HepG2 (cell line): ENCODE measurements around the gene PLEKHO1. TPM values are rescaled to one million over a fixed set of nuclear protein-coding genes. Genes with fewer than 3 reads are reported as not detected.

Experiments used
- ATAC-seq: fragments of 200-7000 bp; cut with Tn5 transposase; 3 replicates; pipeline ENCODE4 v1.9.1; 2020; ENCODE audit warnings: mild to moderate bottlenecking, moderate library complexity
- BruUV-seq: library from RNA; stranded (reverse); fragments of 400-500 nt; replicated peaks from 2 replicates; lab custom pipeline; 2021; lab: Mats Ljungman, UMichigan
- CTCF ChIA-PET: fragments of 300-600 bp; formaldehyde crosslinking; extraction: SDS; loops from one replicate; lab custom pipeline; 2021; ENCODE audit warnings: low total read pairs, inconsistent platforms, low intra/inter-chr PET ratio; lab: Yijun Ruan, JAX
- POLR2A ChIA-PET: fragments of 350-600 bp; sonication (Branson Sonifier 250); formaldehyde crosslinking; loops from one replicate; lab custom pipeline; 2020; ENCODE audit warnings: antibody characterized with exemption, inconsistent platforms; lab: Yijun Ruan, JAX
- DNase-seq: peaks from one replicate; pipeline ENCODE4 v3.0.0-alpha.2; 2015; ENCODE audit warnings: low spot score
- FAIRE-seq: peaks from 3 replicates; lab custom pipeline; 2011; peaks lifted over from hg19 to GRCh38; lab: Jason Lieb, UNC
- H2AFZ ChIP-seq: one replicate; pipeline ENCODE4 v1.6.1; 2011; ENCODE audit warnings: low read length, inconsistent platforms
- H3K27ac ChIP-seq: fragments of 300-600 bp; 3 replicates; pipeline ENCODE4 v1.8.0; 2011; ENCODE audit warnings: mixed run types, mild to moderate bottlenecking, mixed read lengths, low read length, inconsistent platforms; ENCODE audit not compliant: insufficient read depth; ENCODE audit errors: extremely low read length
- H3K27me3 ChIP-seq, 2 experiments: fragments of 200-600 bp in 1 of 2; 2 replicates in 1 of 2; 3 replicates in 1 of 2; pipeline versions ENCODE4 v1.6.0 to v1.8.0; 2011; ENCODE audit warnings: low read length in 2 of 2, mild to moderate bottlenecking in 2 of 2, moderate library complexity in 2 of 2, inconsistent platforms in 1 of 2; ENCODE audit not compliant: insufficient read depth in 2 of 2, control insufficient read depth in 1 of 2
- H3K36me3 ChIP-seq, 2 experiments: fragments of 200-600 bp in 1 of 2; replicated peaks in 1 of 2; 2 replicates in 1 of 2; 3 replicates in 1 of 2; pipeline versions ENCODE4 v1.5.1 to v1.8.0; 2011; ENCODE audit warnings: low read length in 2 of 2, inconsistent platforms in 1 of 2; ENCODE audit not compliant: insufficient read depth in 2 of 2, control insufficient read depth in 1 of 2
- H3K4me1 ChIP-seq: 2 replicates; pipeline ENCODE4 v1.5.1; 2012; ENCODE audit warnings: low read length, inconsistent platforms; ENCODE audit not compliant: insufficient read depth
- H3K4me2 ChIP-seq: 2 replicates; pipeline ENCODE4 v1.6.0; 2011; ENCODE audit warnings: low read depth, low read length, inconsistent platforms
- H3K4me3 ChIP-seq, 3 experiments: fragments of 200-600 bp in 1 of 3; sonication (generic), shearing (Covaris generic) in 1 of 3; replicated peaks in 1 of 3; 2 replicates each; pipeline ENCODE4 v1.5.1; 2011 to 2016; ENCODE audit warnings: low read length in 3 of 3, inconsistent platforms in 2 of 3, low read depth in 2 of 3, mild to moderate bottlenecking in 2 of 3, control low read depth in 1 of 3, mixed read lengths in 1 of 3; ENCODE audit not compliant: insufficient read depth in 1 of 3
- H3K79me2 ChIP-seq: one replicate; pipeline ENCODE4 v1.6.1; 2011; ENCODE audit warnings: low read length, inconsistent platforms; ENCODE audit not compliant: insufficient read depth
- H3K9ac ChIP-seq: 2 replicates; pipeline ENCODE4 v1.6.0; 2011; ENCODE audit warnings: mild to moderate bottlenecking, low read depth, low read length, inconsistent platforms; ENCODE audit not compliant: insufficient read depth
- H3K9me3 ChIP-seq: 2 replicates; pipeline ENCODE4 v1.5.1; 2012; ENCODE audit warnings: mild to moderate bottlenecking, low read length
- H4K20me1 ChIP-seq: 2 replicates; pipeline ENCODE4 v1.6.0; 2011; ENCODE audit warnings: inconsistent platforms, mild to moderate bottlenecking, low read length, moderate library complexity; ENCODE audit not compliant: insufficient read depth
- ATF7-NPFF ChIP-seq: sonication (generic); formaldehyde crosslinking; IDR thresholded peaks from 2 replicates; pipeline ENCODE4 v1.8.1; 2023; ENCODE audit warnings: mild to moderate bottlenecking, low read depth, missing genetic modification reagents, moderate library complexity
- FOXO1 ChIP-seq: sonication (generic); formaldehyde crosslinking; IDR thresholded peaks from 2 replicates; pipeline ENCODE4 v1.4.0; 2020; ENCODE audit warnings: missing genetic modification reagents
- HIVEP1 ChIP-seq: sonication (generic); formaldehyde crosslinking; IDR thresholded peaks from 2 replicates; pipeline ENCODE4 v1.4.0; 2020; ENCODE audit warnings: mild to moderate bottlenecking, missing genetic modification reagents
- KDM3A ChIP-seq: IDR thresholded peaks from 2 replicates; pipeline ENCODE4 v1.6.1; 2018; ENCODE audit warnings: low read depth, missing compliant biosample characterization
- KLF15 ChIP-seq: sonication (generic); formaldehyde crosslinking; IDR thresholded peaks from 2 replicates; pipeline ENCODE4 v1.8.1; 2023; ENCODE audit warnings: borderline replicate concordance, mild to moderate bottlenecking, inconsistent platforms, missing genetic modification reagents, mixed read lengths
- SOX5 ChIP-seq: IDR thresholded peaks from 2 replicates; pipeline ENCODE4 v1.6.1; 2016; ENCODE audit warnings: borderline replicate concordance
- SP4 ChIP-seq: sonication (generic); formaldehyde crosslinking; IDR thresholded peaks from 2 replicates; pipeline ENCODE4 v1.8.1; 2023; ENCODE audit warnings: mild to moderate bottlenecking, missing genetic modification reagents
- TAF1 ChIP-seq: sonication (generic); formaldehyde crosslinking; IDR thresholded peaks from 2 replicates; pipeline ENCODE4 v1.4.0; 2020; ENCODE audit warnings: missing genetic modification reagents
- XBP1 ChIP-seq: sonication (generic); formaldehyde crosslinking; IDR thresholded peaks from 2 replicates; pipeline ENCODE4 v1.5.0; 2020; ENCODE audit warnings: missing genetic modification reagents
- ZFP41 ChIP-seq: sonication (generic); formaldehyde crosslinking; IDR thresholded peaks from 2 replicates; pipeline ENCODE4 v1.4.0; 2020; ENCODE audit warnings: mild to moderate bottlenecking, missing genetic modification reagents, borderline replicate concordance
- ZFP90 ChIP-seq: sonication (generic); formaldehyde crosslinking; IDR thresholded peaks from 2 replicates; pipeline ENCODE4 v1.8.0; 2022; ENCODE audit warnings: missing genetic modification reagents, mild to moderate bottlenecking, inconsistent platforms, borderline replicate concordance
- ZNF160 ChIP-seq: sonication (generic); formaldehyde crosslinking; IDR thresholded peaks from 2 replicates; pipeline ENCODE4 v1.8.0; 2022; ENCODE audit warnings: mild to moderate bottlenecking, inconsistent platforms, missing genetic modification reagents
- ZNF530 ChIP-seq: sonication (generic); formaldehyde crosslinking; IDR thresholded peaks from 2 replicates; pipeline ENCODE4 v1.5.0; 2020; ENCODE audit warnings: low read depth, mild to moderate bottlenecking, missing genetic modification reagents
- ZNF564 ChIP-seq: sonication (generic); formaldehyde crosslinking; IDR thresholded peaks from 2 replicates; pipeline ENCODE4 v1.8.1; 2023; ENCODE audit warnings: mild to moderate bottlenecking, missing genetic modification reagents
- ZNF747 ChIP-seq: sonication (generic); formaldehyde crosslinking; IDR thresholded peaks from 2 replicates; pipeline ENCODE4 v1.8.1; 2023; ENCODE audit warnings: missing genetic modification reagents, mild to moderate bottlenecking, borderline replicate concordance
- WGBS: methylation state at CpG from one replicate; pipeline ENCODE4 v1.1.6; 2017; ENCODE audit warnings: low lambda C conversion rate; 5-methylcytosine and 5-hydroxymethylcytosine counted together
- in situ Hi-C: cut with HindIII; loops from 2 replicates; pipeline ENCODE4 v1.10.0; 2017; ENCODE audit warnings: low pct_unique_long_range_greater_than_20kb; ENCODE audit not compliant: extremely low pct_ligation_motif_present
- intact Hi-C: fragments of 100-400 bp; cut with micrococcal nuclease; formaldehyde crosslinking; loops from one replicate; pipeline ENCODE4 v1.10.0; 2022; ENCODE audit not compliant: unreplicated experiment
- polyA plus RNA-seq, 8 experiments: library from polyadenylated mRNA; depleted of rRNA in 3 of 8; stranded (reverse) in 7 of 8; unstranded in 1 of 8; fragments of >200 nt; fragmentation: Illumina TruSeq in 4 of 8; extraction: Trizol in 4 of 8; gene quantifications; 2 replicates each; pipeline versions ENCODE4 v1.2.1 to v1.2.3, GENCODE V29; 2011 to 2016; ENCODE audit warnings: low read depth in 4 of 8, missing spikeins in 1 of 8, mixed read lengths in 1 of 8; ENCODE audit not compliant: insufficient read depth in 1 of 8
- total RNA-seq, 5 experiments: library from RNA; depleted of rRNA; stranded (reverse); fragments of >200 nt; fragmentation: Illumina TruSeq; extraction: Trizol; gene quantifications; 2 replicates each; pipeline ENCODE4 v1.2.3, GENCODE V29; 2016; ENCODE audit warnings: low read depth in 1 of 5
- TF ChIP-seq, protein P1 (sequence below), 2 experiments: IDR thresholded peaks; 2 replicates each; pipeline ENCODE4 v1.6.1; 2011 to 2012; ENCODE audit warnings: low read length in 2 of 2, borderline replicate concordance in 1 of 2, low read depth in 1 of 2, mild to moderate bottlenecking in 1 of 2, moderate library complexity in 1 of 2

The PLEKHO1 gene
- total and polyA plus RNA-seq, 2 of the 13 experiments (the other 11 are each of a cell fraction or from before 2014, with no cell fraction given) = 9.8 to 10.1 TPM

DNA sequence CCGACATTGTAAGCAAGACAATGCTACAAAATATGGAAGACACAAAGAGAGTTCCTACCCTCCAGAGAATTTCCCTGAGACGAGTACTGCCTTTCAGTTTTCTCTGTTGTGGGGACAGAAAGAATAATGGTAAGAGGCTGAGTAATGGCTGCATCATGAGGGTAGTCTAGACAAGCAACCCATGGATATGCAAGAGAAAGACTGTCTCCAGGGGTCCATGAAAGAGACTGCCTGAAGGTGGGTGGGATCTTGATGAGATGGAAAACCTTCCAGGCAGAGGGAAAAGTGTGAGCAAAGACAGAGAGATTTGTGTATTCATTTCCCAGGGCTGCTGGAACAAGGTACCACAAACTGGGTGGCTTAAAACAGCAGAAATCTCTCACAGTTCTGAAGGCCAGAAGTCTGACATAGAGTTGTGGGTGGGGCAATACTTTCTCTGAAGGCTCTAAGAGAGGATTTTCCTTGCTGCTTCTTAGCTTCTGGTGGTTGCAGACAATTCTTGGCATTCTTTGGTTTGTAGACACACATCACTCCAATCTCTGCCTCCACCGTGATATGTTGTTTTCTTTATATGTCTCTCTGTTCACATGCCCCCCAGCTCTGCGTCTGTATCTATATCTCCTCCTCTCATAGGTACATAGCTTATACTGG, 44.8 kb downstream of the PLEKHO1 start:
- Histone ChIP-seq H3K9me3 (no peaks in the 10 kb centered on the region), H4K20me1 (no peaks in the 10 kb centered on the region), H3K4me3 (no peak overlapping the region), H3K36me3 (no peaks in the 10 kb centered on the region), H3K79me2 (no peaks in the 10 kb centered on the region), H3K27me3 (no peaks in the 10 kb centered on the region; a peak in 1 of 5 replicates), H3K4me1 (no peaks in the 10 kb centered on the region), H3K4me2 (no peak overlapping the region), H3K27ac (no peak overlapping the region), H3K9ac (no peak overlapping the region), H2AFZ (no peak overlapping the region)
- DNase-seq = no peak
- BruUV-seq = no TSS peak
- in situ Hi-C loops (loop anchor here (10.0 kb wide), 1 partner anchor 230 kb away; no protein-coding TSS in a partner anchor), intact Hi-C loops (no loop called here)
- ChIA-PET POLR2A (no interaction called here), CTCF (no interaction called here)
- no peak for FAIRE-seq
- TF ChIP-seq ZNF530 (CRISPR knock-in tag) = no peak
- no peak for TF ChIP-seq XBP1 (CRISPR knock-in tag)
- TF ChIP-seq ZNF564 = no peak
- no peak for TF ChIP-seq FOXO1 (CRISPR knock-in tag)
- no peak for TF ChIP-seq ZNF747
- TF ChIP-seq ZFP41 = no peak
- no peak for TF ChIP-seq SOX5 (CRISPR knock-in tag)
- TF ChIP-seq TAF1 (CRISPR knock-in tag) = no peak
- no peak for TF ChIP-seq KDM3A
- TF ChIP-seq, protein P1, sequence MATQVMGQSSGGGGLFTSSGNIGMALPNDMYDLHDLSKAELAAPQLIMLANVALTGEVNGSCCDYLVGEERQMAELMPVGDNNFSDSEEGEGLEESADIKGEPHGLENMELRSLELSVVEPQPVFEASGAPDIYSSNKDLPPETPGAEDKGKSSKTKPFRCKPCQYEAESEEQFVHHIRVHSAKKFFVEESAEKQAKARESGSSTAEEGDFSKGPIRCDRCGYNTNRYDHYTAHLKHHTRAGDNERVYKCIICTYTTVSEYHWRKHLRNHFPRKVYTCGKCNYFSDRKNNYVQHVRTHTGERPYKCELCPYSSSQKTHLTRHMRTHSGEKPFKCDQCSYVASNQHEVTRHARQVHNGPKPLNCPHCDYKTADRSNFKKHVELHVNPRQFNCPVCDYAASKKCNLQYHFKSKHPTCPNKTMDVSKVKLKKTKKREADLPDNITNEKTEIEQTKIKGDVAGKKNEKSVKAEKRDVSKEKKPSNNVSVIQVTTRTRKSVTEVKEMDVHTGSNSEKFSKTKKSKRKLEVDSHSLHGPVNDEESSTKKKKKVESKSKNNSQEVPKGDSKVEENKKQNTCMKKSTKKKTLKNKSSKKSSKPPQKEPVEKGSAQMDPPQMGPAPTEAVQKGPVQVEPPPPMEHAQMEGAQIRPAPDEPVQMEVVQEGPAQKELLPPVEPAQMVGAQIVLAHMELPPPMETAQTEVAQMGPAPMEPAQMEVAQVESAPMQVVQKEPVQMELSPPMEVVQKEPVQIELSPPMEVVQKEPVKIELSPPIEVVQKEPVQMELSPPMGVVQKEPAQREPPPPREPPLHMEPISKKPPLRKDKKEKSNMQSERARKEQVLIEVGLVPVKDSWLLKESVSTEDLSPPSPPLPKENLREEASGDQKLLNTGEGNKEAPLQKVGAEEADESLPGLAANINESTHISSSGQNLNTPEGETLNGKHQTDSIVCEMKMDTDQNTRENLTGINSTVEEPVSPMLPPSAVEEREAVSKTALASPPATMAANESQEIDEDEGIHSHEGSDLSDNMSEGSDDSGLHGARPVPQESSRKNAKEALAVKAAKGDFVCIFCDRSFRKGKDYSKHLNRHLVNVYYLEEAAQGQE (IDR thresholded peaks at IDR 0.05; ENCODE audit: borderline replicate concordance in 1 of 2, low read depth in 1 of 2, low read length in 2 of 2) = no peak
- no peak for TF ChIP-seq SP4 (CRISPR knock-in tag)
- no peak for TF ChIP-seq ZNF160 (CRISPR knock-in tag)
- TF ChIP-seq KLF15 (CRISPR knock-in tag) = no peak
- no peak for TF ChIP-seq ZFP90 (CRISPR knock-in tag)
- no peak for TF ChIP-seq ATF7-NPFF (CRISPR knock-in tag)
- no peak for TF ChIP-seq HIVEP1
- no peak for ATAC-seq
- 30% methylated on average over 4 of the region's 4 CpGs for WGBS
